Endometrial microvascular endothelial cells (primary cell): ENCODE measurements around the gene KLHL11. TPM values are rescaled to one million over a fixed set of nuclear protein-coding genes. Genes with fewer than 3 reads are reported as not detected.

Source experiments
- in situ Hi-C: cut with HindIII; loops from 2 replicates; pipeline ENCODE4 v1.10.0; 2017; ENCODE audit warnings: low sequenced_read_pairs, low pct_unique_long_range_greater_than_20kb; ENCODE audit errors: inconsistent ontology term
- total RNA-seq: library from RNA; depleted of rRNA; stranded (reverse); fragments of >200 nt; gene quantifications from one replicate; pipeline ENCODE4 v1.2.3, GENCODE V29; 2015; ENCODE audit errors: inconsistent ontology term

The KLHL11 gene
- total RNA-seq, result 23.1 TPM

DNA sequence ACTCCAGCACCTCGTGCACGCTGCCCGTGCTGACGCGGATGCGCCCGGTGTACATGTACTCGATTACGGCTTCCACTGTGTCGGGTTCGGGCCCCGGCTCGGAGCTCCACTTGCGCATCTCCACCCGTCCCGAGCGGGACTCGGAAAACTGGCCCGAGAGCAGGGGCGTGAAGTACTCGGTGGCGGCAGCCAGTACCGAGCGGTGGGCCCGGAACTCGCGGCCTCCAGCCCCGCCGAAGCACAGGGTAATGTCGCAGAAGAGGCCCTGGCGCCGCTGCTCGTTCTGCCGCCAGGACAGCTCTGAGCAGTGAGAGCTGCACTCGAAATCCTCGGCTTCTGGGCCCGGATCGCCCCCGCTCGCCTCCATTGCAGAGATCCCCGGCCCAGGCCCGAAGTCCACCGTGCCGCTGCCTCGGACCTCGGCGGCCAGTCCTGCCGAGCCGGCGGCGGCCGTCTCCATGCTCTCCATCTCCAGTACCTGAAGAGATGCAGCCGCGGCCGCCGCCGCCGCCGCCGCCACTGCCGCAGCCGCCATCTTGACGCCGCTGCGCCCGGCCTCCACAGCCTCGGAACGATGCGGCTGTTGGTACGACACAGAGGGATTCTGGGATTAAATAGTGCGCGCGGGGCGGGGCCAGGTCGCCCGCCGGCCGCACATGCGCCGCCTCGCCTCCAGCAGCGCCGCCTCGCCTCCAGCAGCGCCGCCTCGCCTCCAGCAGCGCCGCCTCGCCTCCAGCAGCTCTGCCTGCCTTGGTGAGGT lies at the start of gene KLHL11:
TSS of gene KLHL11 (minus strand) at position 588 of the 760 bp plus-strand sequence. CDS start at position 535, 53 bp downstream.
- in situ Hi-C loops, result no loop called here

DNA sequence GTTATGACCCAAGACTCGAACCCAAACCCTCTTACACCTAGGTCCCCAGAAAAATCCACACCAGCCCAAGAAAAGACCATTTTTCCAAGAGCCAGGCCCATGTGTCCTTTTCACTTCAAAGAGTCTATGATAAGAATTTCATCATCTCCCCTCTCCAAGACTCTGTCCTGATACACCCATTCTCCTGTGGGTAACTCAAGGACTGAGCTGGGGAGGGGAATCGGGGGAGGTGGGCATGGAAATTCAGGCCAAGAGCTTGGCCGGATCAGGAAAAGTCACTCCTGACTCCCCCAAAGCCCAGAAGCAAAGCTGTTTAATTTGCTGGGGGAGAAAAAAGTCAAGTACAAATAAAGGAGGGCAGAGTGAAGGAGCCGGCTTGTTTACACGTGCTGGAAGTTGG lies 49.8 kb upstream of the KLHL11 start:
- in situ Hi-C loops, result no loop called here

DNA sequence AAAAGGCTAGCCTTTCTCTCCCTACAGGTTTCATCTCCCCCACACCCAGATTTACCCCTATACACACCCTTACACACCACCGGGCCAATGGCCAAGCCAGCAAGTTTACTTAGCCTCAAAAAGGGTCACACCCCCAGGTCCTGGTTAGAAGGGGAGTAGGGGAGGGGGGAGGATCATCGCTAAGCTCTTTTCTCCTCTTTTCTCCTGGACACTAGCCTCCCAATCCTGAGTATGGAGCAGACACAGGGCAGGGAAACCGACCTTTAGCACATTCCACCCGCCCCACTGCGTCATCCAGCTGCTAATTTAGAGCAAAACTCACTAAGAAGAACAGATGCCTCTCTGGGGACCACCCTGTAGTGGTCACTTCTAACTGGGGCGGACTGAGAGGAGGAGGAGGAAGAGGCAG lies 49.1 kb upstream of the KLHL11 start:
- in situ Hi-C loops, result no loop called here

DNA sequence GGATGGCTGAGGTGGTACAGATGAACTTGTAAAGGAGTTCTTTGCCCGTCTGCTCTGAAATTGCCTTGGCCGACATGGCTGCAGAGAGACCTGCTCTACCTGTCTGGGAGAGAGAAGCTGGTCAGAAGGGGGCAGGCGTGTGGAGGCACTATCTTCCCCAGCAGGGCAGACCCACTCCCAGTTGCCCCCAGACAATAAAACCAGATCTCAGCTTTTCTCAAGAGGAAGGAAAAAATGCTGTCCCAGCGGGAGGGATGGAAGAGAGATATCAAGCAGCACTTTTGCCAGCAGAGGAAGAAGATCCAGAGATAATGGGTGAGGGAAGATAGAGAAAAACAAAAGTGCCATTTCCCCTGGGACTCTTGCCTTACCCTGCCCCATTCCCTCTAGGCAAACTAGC lies 48.6 kb upstream of the KLHL11 start:
- in situ Hi-C loops, result no loop called here

DNA sequence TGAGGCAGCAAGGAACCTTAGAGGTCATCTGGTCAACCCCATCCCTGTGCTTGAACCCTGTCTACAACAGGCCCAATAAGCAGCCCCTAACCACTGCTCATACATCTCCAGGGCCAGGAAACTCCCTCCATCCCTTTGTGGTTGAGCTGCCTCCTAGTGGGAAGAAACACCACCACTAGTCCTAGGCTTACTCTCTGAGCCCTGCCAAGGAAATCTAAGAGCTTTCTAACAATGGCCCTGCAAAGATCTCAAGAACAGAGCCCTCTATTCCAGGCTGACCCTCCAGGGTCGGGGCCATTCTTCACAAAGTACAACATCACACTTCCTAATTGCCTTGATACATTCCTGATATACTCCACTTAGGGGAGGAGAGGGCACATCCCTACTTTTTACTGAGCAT lies 47.7 kb upstream of the KLHL11 start:
- in situ Hi-C loops, result no loop called here

- in situ Hi-C loops, result no loop called here
Observed at GRCh38 chr17:41910701-41911391, 45.6 kb upstream of the KLHL11 start.

DNA sequence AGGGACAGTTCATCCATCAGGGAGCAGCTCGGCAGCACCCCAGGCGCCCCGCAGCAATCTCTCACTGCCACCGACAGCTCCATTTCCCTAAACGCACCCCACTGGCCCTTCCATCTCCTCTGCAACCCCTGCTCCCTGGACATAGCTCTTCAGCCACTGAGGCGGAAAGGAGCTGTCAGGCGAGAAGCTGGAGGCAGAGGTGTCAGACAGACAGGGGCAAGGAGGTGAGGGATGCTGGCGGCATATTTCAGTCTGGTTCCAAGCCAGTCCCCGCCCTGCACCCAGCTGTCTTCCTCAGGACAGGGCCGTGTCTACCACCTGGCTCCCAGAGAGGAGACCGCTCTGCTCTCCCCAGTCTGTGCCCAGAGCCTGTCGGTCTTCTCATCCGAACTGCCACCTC lies 43.9 kb upstream of the KLHL11 start:
- in situ Hi-C loops, result no loop called here

DNA sequence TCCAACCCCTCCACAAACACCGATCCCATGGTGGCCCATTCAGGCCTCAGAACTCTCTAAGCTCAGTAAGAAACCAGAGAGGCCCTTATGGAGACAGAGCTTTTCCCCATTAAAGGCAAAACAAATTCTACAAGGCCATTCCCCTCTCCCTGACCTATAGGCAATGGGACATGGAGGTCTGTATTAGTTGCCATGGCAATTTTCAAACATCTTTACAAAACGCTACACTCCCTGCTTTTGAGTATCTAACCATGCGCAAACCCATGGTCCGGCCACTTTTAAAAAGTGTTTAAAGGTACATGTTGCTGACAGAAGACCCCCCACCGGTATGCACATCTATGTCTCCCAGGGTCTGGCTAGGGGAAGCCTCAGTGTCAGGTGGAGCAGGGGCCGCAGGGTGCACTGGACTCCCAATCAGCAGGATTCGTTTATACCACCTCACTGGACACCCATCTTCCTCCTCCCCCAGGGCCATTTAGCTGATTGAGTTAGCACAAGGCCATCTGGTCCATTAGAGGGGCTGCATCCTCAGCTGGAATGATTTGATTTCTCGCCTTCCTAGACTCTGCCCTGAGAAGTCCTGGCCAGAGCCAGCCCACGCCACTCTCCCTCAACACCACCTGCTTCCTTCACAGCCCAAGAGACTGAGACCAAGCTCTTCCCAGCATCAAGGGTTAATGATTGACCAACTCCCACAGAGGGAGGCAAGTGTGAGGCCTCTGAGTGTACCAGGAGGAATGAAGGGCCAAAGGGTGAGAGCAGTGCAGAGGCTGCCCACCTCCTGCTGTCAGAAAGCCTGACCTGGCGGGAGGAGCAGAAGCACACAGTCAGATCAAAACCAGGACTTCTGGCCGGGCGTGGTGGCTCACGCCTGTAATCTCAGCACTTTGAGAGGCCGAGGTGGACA lies 42.7 kb upstream of the KLHL11 start:
- in situ Hi-C loops, result no loop called here

DNA sequence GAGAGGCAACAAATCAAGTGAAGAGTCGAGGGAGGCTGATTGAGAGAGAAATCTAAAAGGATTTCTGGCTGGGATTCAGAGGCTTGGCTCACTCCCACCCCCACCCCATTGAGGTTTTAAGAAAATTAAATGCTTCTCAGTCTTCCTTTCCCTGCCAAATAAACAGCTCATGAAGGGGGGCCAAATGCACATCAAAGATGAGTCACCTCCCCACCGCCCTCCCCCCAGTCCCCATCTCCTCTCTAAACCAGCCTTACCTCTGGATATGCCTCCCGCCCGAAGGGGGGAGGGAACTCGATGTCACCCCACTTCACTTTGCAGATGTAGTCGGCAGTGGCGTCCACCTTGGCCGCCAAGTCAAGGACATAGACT lies 41.9 kb upstream of the KLHL11 start:
- in situ Hi-C loops, result no loop called here

DNA sequence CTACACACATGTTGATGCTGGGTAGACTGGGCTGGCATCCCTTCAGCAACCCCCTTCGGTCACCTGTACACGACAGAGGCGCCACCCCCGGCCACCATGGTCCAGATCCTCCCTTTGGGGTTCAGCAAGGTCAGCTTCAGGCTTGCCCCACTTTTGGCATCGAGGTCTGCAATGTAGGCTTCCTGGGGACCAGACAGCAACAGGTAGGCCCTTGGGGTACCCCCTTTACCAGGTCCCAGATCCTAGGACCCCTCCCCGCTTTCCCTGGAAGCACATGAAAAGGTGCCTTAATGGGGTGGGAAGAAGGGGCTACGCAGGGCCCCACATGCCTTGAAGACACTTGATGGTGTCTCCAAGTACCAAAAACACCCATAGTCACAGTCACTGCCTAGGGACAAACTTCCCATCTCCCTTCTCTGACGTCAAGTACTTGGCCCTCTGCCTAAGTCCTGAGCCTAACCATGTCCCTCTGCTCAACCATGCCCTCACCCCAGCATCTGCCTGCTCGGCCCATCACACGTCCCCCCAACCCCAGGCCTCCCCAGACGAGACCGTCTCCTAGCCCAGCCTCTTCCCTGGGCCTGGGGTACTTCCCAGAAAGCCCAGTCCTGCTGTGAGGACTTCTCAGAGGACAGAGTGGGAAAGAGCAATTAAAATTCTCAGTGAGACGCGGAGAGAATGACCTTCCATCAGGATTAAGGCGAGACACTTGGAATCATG lies 41.4 kb upstream of the KLHL11 start:
- in situ Hi-C loops, result no loop called here

DNA sequence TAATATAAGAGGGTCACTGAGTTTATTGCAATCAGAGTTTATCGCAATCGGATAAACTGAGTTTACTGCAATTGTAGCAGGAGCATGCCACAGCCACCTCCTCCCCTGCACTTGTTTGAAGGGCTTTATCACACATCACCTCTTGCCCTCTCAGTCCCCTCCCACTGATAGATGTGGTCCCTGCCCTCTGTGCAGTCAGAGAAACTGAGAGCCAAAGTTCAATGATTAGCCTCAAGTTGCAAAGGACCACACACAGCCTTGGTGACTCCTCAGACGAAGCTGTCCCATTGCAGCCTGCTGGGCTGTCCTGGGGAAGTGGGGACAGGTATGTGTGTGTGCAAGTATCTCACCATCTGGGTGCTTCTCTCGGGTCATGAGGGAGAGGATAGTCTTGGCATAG lies 39.9 kb upstream of the KLHL11 start:
- in situ Hi-C loops, result no loop called here

GRCh38 chr17:41904242-41904841 lies 39.1 kb upstream of the KLHL11 start:
- in situ Hi-C loops, result no loop called here

GRCh38 chr17:41901646-41902045 lies 36.4 kb upstream of the KLHL11 start:
- in situ Hi-C loops, result no loop called here

DNA sequence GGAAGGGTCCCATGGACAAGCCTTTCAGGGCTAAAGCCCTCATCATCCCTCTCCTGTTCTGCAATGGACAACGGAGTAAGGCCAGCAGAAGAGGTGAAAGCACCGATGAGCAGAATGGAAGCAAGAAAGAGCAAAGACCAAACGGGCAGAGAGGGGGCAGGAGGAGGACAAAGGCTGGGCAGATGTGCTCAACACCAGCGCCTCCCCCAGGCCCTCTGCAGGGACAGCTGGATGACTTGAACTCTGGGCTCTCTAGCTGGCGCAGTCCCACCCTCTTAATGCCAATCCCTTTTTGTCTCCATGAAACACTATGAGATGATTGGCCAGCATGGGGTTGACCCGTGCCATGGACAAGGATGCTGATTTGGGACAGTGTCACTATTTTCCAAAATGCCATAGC lies 31.5 kb upstream of the KLHL11 start:
- in situ Hi-C loops, result no loop called here

DNA sequence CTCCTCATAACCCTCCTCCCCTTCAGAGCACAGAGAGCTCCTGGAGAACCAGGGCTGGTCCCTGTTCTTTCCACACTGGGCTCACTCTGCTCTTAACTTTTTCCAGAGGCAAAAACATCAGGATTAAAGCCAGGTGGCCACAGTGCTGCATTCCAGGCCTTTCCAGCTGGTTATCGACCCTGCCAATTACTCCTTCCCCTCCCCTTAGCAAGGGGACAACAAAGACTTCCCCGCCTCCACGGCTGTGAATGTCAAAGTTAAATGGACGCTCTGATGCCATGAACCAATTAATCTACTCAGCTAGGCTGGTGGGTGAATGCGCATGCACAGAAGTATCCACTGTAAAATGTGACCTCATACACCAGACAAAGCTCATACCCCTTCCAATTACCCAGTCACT lies 30.4 kb upstream of the KLHL11 start:
- in situ Hi-C loops, result no loop called here

GRCh38 chr17:41894791-41895331 lies 29.6 kb upstream of the KLHL11 start:
- in situ Hi-C loops, result no loop called here

GRCh38 chr17:41893384-41893783 lies 28.2 kb upstream of the KLHL11 start:
- in situ Hi-C loops, result no loop called here

- in situ Hi-C loops, result no loop called here
Observed at GRCh38 chr17:41892021-41892376, 26.8 kb upstream of the KLHL11 start.
